Ovary (tissue), 9 donors: ENCODE data around the gene P2RY8. TPM values are rescaled to one million over a fixed set of nuclear protein-coding genes. Genes with fewer than 3 reads are reported as not detected.

Experiments used
- DNase-seq, 5 donors: peaks; one replicate each; pipeline ENCODE4 v3.0.0-alpha.2; 2019 to 2020
- H3K27ac ChIP-seq, 2 donors: fragments of 200-600 bp; one replicate each; pipeline versions ENCODE4 v1.5.1 to v1.8.0; 2019 to 2022
- H3K27me3 ChIP-seq: fragments of 200-600 bp; one replicate; pipeline ENCODE4 v1.8.0; 2022
- H3K36me3 ChIP-seq: fragments of 200-600 bp; sonication (generic); one replicate; pipeline ENCODE4 v1.5.1; 2019
- H3K4me1 ChIP-seq: one replicate; pipeline ENCODE4 v1.8.1; 2013; ENCODE audit warnings: mild to moderate bottlenecking, moderate library complexity; ENCODE audit not compliant: insufficient read depth
- H3K4me3 ChIP-seq: fragments of 200-600 bp; sonication (generic); one replicate; pipeline ENCODE4 v1.5.1; 2017
- H3K9me3 ChIP-seq, 2 donors: fragments of 200-600 bp in 1 of 2; sonication (generic) in 1 of 2; one replicate each; pipeline versions ENCODE4 v1.5.1 to v1.8.1; 2013 to 2019; ENCODE audit warnings: mild to moderate bottlenecking in 1 of 2, moderate library complexity in 1 of 2
- EP300 ChIP-seq: sonication (generic); formaldehyde crosslinking; IDR thresholded peaks from one replicate; pipeline ENCODE4 v1.6.1; 2017; ENCODE audit warnings: antibody characterized with exemption
- POLR2A ChIP-seq: fragments of 450-650 bp; IDR thresholded peaks from one replicate; pipeline ENCODE4 v1.6.1; 2017; ENCODE audit warnings: antibody characterized with exemption, mild to moderate bottlenecking, moderate library complexity
- WGBS, 3 donors: extraction: QIAGEN DNeasy Blood & Tissue Kit in 1 of 3; methylation state at CpG; one replicate each; pipeline versions ENCODE4 v1.1.5 to v1.1.7; 2013 to 2017; 5-methylcytosine and 5-hydroxymethylcytosine counted together
- intact Hi-C, 4 donors: fragments of 100-400 bp; cut with DNase I; formaldehyde crosslinking; loops; one replicate each; pipeline versions ENCODE4 v1.11.0 to v1.15.1; 2022 to 2023
- polyA plus RNA-seq, 2 donors: library from polyadenylated mRNA; stranded (reverse); fragments of 200-250 nt in 1 of 2; fragments of 350-450 nt in 1 of 2; fragmentation: Illumina TruSeq in 1 of 2; extraction: RNeasy Lipid Tissue Mini Kit (QIAGEN cat#74804) in 1 of 2; gene quantifications; one replicate each; pipeline ENCODE4 v1.2.3, GENCODE V29; 2013 to 2014
- total RNA-seq, 7 donors: library from RNA; depleted of rRNA in 2 of 7; stranded (reverse); fragments of >200 nt in 2 of 7; fragmentation: NEBNext Ultra II Directional in 3 of 7; extraction: Animal tissue kit (Norgen Biotek cat#: 25700) in 3 of 7; gene quantifications; one replicate each; pipeline versions ENCODE4 v1.1.0 to v1.2.4, GENCODE V29; 2016 to 2023
- TF ChIP-seq, protein P1 (sequence below), 3 donors: fragments of 450-650 bp in 2 of 3; fragments of 200-600 bp in 1 of 3; IDR thresholded peaks; one replicate each; pipeline versions ENCODE4 v1.5.1 to v1.8.0; 2016 to 2022; ENCODE audit warnings: antibody characterized with exemption in 3 of 3, mild to moderate bottlenecking in 1 of 3
- donor health status: DM: no; HTN: no; CAD: no; lungs with moderate emphysema.
- donor health status: DM: no; HTN: no; CAD: no.
- donor health status: Bipolar disorder and iron deficiency.
- donor health status: DM: yes; HTN: yes; CAD: no.
- donor health status: DM: no; HTN: no; CAD: no.
- donor health status: DM: yes; HTN: yes; CAD: no.

The P2RY8 gene
- total and polyA plus RNA-seq, 9 donors, result 0.48 to 1.4 (median 0.99) TPM

DNA sequence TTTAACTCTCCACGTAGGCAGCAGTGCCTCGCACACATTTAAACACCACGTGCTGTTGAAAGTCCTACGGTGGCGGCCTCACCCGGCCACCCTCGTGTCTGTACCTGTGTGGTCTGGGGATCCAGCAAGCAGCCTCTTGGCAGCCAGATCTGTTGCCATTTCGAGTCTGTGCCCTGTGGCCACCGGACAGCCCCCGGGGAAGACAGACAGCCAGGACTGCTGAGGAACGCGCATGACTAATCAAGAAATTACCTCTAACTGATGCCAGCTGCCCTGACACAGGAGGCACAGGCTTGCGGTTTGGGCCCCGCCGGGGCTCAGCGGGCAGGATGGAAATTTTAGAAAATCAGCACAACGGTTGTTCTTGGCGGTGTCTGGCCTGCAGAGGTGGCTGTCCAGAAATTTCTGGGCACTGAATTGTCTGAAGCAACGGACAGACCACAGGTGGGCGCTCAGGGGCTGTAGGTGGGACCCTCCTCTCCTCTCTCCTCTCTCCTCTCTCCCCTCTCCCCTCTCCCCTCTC, 68.7 kb downstream of the P2RY8 start:
- no peak for DNase-seq
- Histone ChIP-seq H3K36me3 (no peaks in the 10 kb centered on the region), H3K27ac (no peak overlapping the region), H3K4me3 (no peak overlapping the region), H3K9me3 (no peaks in the 10 kb centered on the region), H3K4me1 (no peaks in the 10 kb centered on the region), H3K27me3 (no peaks in the 10 kb centered on the region)
- intact Hi-C loops, result loop anchor here in 1 of 4 donors (10.0 kb wide), 1 partner anchor 1136 kb away; no protein-coding TSS in a partner anchor
- TF ChIP-seq POLR2A (no peak), EP300 (no peak)
- TF ChIP-seq, protein P1, sequence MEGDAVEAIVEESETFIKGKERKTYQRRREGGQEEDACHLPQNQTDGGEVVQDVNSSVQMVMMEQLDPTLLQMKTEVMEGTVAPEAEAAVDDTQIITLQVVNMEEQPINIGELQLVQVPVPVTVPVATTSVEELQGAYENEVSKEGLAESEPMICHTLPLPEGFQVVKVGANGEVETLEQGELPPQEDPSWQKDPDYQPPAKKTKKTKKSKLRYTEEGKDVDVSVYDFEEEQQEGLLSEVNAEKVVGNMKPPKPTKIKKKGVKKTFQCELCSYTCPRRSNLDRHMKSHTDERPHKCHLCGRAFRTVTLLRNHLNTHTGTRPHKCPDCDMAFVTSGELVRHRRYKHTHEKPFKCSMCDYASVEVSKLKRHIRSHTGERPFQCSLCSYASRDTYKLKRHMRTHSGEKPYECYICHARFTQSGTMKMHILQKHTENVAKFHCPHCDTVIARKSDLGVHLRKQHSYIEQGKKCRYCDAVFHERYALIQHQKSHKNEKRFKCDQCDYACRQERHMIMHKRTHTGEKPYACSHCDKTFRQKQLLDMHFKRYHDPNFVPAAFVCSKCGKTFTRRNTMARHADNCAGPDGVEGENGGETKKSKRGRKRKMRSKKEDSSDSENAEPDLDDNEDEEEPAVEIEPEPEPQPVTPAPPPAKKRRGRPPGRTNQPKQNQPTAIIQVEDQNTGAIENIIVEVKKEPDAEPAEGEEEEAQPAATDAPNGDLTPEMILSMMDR (IDR thresholded peaks at IDR 0.05), result no peak
- WGBS, 3 donors, result 51 to 78% (median 62%) methylated on average over 15 to 20 of the region's 20 CpGs

DNA sequence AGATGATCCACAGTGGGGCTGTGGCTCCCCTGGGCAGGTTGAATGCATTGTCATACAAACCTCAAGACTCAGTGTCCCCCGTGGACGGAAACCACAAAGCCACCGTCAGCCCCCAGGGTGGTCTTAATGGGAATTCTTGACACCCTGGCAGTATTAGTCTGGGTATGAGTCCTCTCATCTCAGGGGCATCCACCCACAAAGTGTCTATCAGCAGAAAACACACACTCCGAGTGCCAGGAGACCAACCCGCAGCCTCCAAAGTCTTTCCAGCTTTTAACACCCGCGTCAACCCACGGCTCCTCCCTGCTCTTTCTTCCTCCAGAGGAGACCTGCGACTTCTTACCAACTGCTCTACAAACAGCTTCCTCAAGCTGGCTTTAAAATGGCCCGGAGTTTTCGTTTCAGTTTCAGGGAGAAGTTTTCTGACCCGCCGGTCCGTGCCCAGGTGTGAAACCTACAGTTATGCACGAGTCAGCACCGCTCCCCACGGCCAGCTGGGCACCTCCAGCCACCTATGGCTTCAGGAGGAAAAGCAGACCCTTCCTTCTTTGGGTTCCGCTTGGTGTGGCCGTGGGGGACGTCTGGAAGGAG, 69.9 kb downstream of the P2RY8 start:
- H3K9me3 ChIP-seq, result no peaks in the 10 kb centered on the region
- H3K27me3 ChIP-seq, result no peaks in the 10 kb centered on the region
- H3K4me3 ChIP-seq, result no peak overlapping the region
- WGBS, 3 donors, result 42 to 48% (median 46%) methylated on average over 19 to 20 of the region's 20 CpGs
- H3K36me3 ChIP-seq, result no peaks in the 10 kb centered on the region
- no peaks in the 10 kb centered on the region for H3K4me1 ChIP-seq
- no peak overlapping the region for H3K27ac ChIP-seq
- TF ChIP-seq, protein P1 (IDR thresholded peaks at IDR 0.05), result no peak
- TF ChIP-seq EP300 (no peak), POLR2A (no peak)
- DNase-seq, result no peak
- intact Hi-C loops, result loop anchor here in 1 of 4 donors (10.0 kb wide), 1 partner anchor 1138 kb away; no protein-coding TSS in a partner anchor

DNA sequence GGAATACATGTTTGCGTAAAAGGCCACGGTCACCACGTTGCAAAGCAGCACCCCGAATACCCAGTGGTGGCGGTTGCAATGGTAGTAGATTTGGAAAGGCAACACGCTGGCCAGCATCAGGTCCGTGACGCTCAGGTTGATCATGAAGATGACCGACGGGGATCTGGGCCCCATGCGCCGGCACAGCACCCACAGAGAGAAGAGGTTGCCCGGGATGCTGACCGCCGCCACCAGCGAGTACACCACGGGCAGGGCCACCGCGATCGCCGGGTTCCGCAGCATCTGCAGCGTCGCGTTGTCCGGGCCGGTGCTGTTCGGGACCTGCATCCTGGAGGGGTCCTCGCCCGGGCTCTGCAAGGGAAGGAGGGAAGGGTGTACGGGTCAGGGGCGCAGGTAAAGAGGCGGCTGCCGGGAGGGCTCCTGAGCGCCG, 70.7 kb downstream of the P2RY8 start:
- Histone ChIP-seq H3K4me1 (no peaks in the 10 kb centered on the region), H3K27me3 (no peaks in the 10 kb centered on the region), H3K36me3 (no peaks in the 10 kb centered on the region), H3K4me3 (no peak overlapping the region), H3K27ac (no peak overlapping the region), H3K9me3 (no peaks in the 10 kb centered on the region)
- no peak for DNase-seq
- TF ChIP-seq EP300 (no peak), POLR2A (no peak)
- TF ChIP-seq, protein P1 (IDR thresholded peaks at IDR 0.05), result no peak
- intact Hi-C loops, result loop anchor here in 1 of 4 donors (10.0 kb wide), 1 partner anchor 1139 kb away; no protein-coding TSS in a partner anchor
- 21 to 34% (median 25%) methylated on average over 36 of the region's 36 CpGs for WGBS, 3 donors

DNA sequence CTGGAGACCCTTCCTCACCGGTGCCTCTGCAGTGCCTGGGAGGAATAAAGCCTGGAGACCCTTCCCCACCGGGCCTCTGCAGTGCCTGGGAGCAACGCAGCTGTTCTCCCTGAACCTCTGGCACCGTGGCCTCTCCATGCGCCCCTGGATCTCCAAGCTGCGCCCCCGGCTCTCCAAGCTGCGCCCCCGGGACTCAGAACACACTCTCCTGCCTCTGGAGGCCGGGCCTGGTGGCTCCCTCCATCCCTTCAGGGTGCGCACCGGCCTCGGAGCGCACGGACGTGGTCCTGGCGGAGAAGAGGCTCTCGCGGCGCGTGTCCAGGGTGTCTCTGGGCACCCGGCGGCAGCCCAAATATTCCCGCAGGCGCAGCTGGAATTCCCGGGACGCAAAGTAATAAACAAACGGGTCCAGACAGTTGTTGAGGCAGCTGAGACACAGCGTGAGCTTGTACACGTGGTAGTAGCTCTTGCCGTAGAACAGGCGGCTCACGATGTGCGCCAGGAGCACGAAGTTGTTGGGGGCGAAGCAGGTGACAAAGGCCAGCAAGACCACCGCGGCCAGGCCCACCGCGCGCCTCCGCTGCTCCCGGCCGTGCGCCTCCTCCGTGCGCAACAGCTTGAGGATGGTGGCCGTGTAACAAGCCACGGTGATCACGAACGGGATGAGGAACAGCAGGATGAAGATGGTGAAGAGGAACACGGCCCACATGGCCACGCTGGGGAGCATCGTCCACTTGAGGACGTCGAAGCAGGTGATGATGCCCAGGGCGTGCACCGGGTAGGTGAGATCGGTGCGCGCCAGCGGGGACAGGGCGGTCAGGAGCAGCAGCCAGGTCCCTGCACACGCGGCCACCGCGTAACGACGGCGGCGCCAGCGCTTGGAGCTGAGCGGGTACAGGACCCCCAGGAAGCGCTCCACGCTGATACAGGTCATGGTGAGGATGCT, 71.4 kb downstream of the P2RY8 start:
- TF ChIP-seq, protein P1 (IDR thresholded peaks at IDR 0.05), result no peak
- TF ChIP-seq POLR2A (no peak), EP300 (no peak)
- no peaks in the 10 kb centered on the region for H3K27me3 ChIP-seq
- H3K27ac ChIP-seq, result no peak overlapping the region
- H3K4me3 ChIP-seq, result no peak overlapping the region
- 24 to 38% (median 25%) methylated on average over 58 to 75 of the region's 75 CpGs for WGBS, 3 donors
- no peaks in the 10 kb centered on the region for H3K36me3 ChIP-seq
- no peaks in the 10 kb centered on the region for H3K9me3 ChIP-seq
- DNase-seq, result no peak
- no peaks in the 10 kb centered on the region for H3K4me1 ChIP-seq
- intact Hi-C loops, result loop anchor here in 1 of 4 donors (10.0 kb wide), 1 partner anchor 1139 kb away; no protein-coding TSS in a partner anchor
